ENCODE measurements around the gene PAEP.
"Not testable (repeated sequence)": the region's sequence is repeated elsewhere in the genome, so short reads cannot be mapped to it uniquely, and the experiment has no call there.

The PAEP gene

DNA sequence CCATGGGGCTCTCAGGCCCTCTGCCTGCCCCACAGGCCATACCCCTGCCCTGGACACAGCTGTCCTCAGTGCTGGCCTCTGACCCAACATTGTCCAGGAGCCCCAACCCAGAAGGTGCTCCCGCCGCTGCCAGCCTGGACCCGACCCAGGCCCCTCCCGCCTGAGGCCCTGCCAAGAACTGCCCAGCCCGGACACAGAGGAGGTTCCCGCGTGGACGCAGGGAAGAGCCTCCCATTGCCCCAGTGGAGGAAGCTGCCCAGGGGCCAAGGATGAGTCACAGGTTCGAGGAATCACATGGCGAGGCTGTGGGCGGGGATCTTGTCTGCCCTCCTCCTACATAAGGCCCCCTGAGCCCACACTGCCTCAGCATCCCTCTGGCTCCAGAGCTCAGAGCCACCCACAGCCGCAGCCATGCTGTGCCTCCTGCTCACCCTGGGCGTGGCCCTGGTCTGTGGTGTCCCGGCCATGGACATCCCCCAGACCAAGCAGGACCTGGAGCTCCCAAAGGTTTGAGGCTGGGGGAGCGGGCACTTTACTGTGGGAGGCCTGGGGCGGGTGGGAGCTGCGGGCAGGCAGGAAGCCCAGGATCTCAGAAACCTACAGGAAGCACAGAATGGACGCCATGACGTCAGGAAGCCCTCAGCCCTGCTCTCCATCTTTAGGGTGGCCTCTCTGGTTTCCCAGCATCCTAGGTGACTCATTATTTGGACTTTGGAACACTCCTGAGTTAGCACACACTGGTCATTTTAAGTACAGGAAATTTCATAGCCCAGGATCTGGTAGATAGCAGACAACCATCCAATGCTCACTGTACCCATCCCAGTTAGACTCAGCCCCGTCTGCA, at the start of gene PAEP:
Gene PAEP, plus strand, starts transcription at position 366 of the 844 bp plus-strand sequence.
- no peak for DNase-seq

GRCh38 chr9:135512241-135512603, 49.3 kb upstream of the PAEP start:
- DNase-seq = no peak

- DNase-seq = no peak
Observed at GRCh38 chr9:135512904-135513303, 48.7 kb upstream of the PAEP start.

DNA sequence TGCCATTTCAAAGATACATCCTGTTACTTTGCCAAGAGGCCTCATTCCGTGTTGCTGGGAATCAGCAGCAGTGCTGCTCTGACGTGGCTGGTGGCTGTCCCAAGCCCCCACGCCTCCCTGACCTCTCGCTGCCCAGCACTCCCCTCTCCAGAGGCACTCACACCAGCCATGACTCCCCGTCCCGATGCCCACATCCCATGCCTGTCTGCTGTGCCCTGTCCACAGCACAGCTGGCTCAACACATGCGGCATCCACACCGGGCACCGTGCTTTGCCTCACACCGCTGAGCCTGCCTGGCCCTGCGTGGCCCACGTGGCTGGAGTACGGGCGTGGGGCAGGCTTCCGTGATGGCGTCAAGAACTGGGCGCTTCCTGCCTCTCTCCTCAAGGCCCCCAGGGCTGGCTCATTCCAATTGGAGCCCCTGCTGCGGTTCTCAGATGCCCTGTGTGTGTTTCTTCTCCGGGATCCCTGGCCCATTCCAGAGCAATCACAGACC, 48.2 kb upstream of the PAEP start:
- no peak for DNase-seq

- DNase-seq = not testable (repeated sequence)
Observed at GRCh38 chr9:135513906-135514305, 47.6 kb upstream of the PAEP start.

DNA sequence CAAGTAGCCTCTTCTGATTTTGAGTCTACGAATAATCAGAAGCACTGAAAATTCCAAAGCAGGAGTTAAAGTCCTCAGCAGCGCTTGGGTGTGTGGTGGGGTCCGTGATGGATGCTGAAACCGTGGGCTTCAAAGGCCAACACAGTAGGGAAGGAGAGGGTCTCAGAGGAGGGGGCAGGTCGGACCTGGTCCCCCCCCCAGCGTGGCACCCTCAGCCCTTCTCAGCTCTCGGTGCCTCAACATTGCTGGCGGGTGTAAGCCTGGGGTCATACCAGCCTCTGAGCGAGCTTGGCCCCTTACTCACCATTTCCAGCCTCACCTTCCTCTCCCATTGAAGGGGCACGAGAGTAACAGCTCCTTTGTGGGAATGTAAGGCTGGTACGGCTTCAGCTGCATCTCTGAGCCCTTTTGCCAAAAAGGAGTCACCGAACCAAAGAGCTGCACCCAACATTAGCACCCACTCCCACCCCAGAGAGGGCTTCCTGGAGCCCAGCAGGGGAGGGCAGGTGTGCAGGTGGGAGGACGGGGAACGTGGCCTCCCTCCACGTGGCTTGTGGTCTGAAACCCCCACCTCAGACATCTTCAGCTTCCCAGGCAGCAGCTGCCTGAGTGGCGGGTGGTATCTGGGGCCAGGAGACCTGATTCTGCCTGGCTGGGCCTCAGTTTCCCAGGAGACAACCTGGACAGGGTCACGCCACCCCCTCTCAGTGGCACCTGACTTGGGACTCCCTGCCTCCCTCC, 47.0 kb upstream of the PAEP start:
- DNase-seq = no peak

GRCh38 chr9:135515083-135515951, 46.2 kb upstream of the PAEP start:
- DNase-seq = no peak

GRCh38 chr9:135516132-135516860, 45.3 kb upstream of the PAEP start:
- no peak for DNase-seq

GRCh38 chr9:135517407-135517822, 44.1 kb upstream of the PAEP start:
- no peak for DNase-seq

DNA sequence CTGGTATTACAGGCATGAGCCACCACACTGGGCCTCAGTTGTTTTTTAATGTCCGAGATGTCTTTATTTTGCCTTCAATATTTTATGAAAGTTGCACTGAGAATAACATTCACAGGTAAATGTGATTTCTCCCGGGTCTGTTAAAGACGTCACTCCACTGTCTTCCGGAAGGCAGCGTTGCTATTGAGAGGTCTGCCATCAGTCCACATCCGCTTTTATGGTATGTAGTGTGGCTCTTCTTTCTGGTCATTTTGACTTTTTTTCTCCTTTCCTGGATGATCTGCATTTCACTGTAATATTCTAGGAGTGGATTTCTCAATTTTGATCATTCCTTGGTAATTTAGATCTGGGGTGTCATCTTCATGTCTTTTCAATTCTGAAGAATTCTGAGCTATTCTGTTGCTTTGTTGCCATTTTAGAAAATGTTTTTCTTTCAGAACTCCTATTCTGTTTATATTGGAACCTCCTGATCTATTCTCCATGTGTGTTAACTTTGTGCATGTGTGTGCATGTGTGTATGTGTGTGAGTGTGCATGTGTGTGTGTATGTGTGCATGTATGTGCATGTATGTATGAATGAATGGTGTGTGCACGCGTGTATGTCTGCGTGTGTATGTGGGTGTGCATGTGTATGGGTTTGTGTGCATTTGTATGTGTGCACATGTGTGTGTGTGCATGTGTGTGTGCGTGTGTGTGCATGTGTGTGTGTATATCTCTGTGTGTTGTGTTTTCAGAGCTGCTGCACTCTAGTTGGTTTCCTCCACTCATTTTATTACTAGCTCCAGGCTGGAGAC, 42.2 kb upstream of the PAEP start:
- DNase-seq = no peak

- DNase-seq = no peak
Observed at GRCh38 chr9:135520916-135521607, 40.5 kb upstream of the PAEP start, which contains the start of gene LCN1. Gene LCN1 (plus strand): TSS chr9:135521440. CDS start chr9:135521498, 58 bp downstream.

- no peak for DNase-seq
Observed at GRCh38 chr9:135521608-135522095, 39.9 kb upstream of the PAEP start.

DNA sequence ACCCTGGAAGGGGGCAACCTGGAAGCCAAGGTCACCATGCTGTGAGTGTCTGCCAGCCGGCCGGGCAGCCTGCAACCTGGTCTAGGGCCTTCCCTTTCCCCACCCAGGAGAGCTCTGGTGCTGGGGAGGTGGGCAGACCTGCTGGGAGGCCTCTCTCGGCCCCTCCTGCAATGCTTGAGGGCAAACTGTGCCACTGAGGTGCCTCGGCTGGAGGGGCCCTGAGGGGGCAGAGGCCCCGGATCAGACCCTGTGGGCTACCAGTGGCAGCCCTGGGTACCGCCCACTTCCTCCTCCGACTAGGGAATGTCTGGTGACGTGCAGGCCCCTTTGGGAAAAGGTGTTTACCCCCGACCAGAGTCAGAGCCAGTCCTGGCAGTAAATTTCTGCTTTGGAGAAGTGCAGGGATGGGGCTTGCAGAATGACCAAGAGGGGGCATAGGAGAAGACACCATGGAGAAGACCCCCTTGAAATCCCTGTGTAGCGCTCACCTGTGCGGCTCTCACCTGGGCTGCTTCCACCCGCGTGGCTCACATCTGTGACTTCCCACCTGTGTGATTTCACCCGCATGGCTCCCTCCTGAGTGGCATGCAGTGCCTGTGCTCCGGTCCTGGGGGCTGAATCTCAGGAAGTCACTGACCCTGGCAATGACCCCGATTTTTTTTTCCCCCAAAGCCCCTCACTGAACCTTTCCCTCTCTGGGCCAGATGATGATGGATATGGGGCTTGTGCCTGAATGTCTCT, 39.2 kb upstream of the PAEP start:
- no peak for DNase-seq

DNA sequence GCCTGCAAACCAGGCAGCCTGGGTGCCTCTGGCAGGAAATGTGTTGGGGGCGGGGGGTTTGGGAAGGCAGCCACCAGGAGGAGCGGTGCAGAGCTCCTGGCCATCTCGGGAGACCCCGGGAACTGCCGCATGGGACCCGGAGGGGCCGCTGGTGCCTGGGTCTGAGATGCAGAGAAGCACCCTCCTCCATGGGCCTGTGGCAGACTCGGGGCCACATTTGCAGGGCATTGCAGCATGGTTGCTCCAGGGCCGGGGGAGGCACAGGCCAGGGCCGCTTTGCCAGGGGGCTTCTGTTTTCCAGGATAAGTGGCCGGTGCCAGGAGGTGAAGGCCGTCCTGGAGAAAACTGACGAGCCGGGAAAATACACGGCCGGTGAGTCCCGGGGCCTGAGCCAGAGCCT, 38.6 kb upstream of the PAEP start:
- no peak for DNase-seq

DNA sequence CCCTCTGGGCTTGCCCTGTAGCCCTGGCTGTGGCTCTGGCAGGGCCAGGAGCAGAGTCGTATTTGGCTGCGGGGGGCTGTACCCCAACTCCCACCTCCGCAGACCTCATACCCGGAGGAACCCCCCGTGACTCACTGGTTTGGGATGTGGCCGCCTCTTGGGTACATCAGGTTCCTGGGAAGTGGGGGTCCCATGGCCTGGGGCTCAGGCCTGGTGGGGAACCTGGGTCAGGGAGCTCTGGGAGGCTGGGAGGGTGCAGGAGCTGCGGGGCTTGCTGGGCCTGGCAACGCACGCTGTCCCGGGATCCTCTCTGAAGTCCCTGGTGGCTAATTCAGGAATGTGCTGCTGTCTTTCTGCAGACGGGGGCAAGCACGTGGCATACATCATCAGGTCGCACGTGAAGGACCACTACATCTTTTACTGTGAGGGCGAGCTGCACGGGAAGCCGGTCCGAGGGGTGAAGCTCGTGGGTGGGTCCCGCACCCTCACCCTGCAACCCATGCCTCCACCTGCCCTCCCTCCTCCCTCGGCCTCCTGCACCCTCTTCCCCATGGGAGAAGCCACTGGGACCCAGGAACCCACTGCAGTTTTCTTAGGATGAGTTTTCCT, 37.9 kb upstream of the PAEP start:
- DNase-seq = no peak

DNA sequence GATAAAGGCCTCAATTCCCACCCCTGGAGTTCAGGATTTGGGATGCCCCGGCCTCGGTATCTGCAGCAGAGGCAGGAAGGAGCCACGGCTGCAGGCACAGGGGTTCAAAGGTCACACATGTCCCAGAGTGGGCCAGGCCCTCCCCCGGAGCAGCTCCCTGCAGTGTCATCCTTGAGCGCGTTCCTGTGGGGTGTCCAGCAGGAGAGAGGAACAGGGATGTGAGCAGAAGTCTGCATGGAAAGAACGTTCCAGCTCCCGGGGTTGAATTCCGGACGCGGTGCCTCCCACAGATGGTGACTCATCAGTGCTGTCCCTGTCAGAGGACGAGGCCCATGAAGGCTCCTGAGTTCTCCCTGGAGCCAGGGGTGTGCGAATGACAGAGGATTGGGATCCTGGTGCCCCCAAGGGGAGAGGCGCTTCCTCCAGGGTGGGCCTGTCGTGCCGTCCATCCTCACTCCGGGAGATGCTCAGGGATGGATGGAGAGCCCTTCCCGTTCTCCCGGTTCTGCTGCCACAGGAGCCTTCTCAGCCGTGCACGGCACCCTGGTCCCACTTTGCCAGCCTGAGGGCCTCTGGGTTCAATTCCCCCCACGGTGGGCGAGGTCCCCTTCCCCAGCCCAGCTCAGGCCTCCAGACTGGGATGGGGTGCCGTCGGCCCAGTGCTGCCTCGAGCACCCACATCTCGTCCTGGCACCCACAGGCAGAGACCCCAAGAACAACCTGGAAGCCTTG, 37.3 kb upstream of the PAEP start:
- DNase-seq = no peak

DNA sequence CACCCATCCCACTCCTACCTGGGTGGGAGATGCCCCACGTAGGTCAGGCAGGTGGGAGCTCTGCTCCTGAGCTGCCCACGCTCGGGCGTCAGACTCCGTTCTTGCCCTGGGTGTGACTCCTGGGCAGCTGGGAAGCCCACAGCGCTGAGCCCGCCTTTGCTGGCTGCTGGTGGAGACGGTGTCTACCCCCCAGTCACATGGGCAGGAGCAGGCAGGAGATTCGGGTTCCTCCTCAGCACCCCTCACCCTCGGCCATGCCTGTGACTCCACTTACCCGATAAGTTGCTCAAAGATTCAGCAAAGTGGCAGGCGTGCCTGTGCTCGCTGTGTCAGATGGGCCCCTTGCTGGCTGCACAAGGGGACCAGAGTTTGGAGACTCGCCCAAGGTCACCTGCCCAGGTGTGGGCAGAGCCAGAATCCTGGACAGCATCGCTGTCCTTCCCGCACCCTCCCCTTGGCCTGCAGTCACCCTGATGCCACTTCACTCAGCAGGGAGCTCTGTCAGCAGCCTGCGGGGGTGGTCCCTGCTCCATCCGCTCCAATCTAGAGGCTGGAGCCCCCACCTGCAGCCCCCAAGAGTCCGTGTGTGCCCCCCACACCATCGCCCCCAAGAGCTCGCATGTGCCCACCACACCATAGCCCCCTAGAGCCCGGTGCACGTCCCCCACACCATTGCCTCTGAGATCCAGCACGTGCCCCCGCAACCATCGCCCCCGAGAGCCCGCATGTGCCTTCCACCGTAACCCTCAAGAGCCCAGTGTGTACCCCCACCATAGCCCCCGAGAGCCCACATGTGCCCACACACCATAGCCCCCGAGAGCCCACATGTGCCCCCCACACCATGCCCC, 36.1 kb upstream of the PAEP start:
- DNase-seq = no peak

Data from inflammatory macrophage treated with lipopolysaccharide for 4 hours (primary cell).